Fibroblast of lung (primary cell): ENCODE results near the gene YES1. TPM values are rescaled to one million over a fixed set of nuclear protein-coding genes. Genes with fewer than 3 reads are reported as not detected.

ENCODE experiments used
- DNase-seq, 2 donors: peaks; one replicate each; pipeline versions ENCODE4 v3.0.0 to v3.0.0-alpha.2; 2010; ENCODE audit warnings: low read depth in 2 of 2
- H2AFZ ChIP-seq: 2 replicates; pipeline ENCODE4 v1.5.1; 2012; ENCODE audit warnings: low read length, control low read depth, inconsistent platforms
- H3K27ac ChIP-seq: 2 replicates; pipeline ENCODE4 v1.5.1; 2011; ENCODE audit warnings: low read length, control low read depth; ENCODE audit not compliant: insufficient read depth
- H3K27me3 ChIP-seq: 2 replicates; pipeline ENCODE4 v1.5.1; 2011; ENCODE audit warnings: mild to moderate bottlenecking, low read length; ENCODE audit not compliant: control insufficient read depth, insufficient read depth
- H3K36me3 ChIP-seq: 2 replicates; pipeline ENCODE4 v1.5.1; 2011; ENCODE audit warnings: low read length; ENCODE audit not compliant: control insufficient read depth, insufficient read depth
- H3K4me1 ChIP-seq: 2 replicates; pipeline ENCODE4 v1.5.1; 2011; ENCODE audit warnings: low read length; ENCODE audit not compliant: control insufficient read depth, insufficient read depth; ENCODE audit errors: extremely low read depth
- H3K4me2 ChIP-seq: 2 replicates; pipeline ENCODE4 v1.5.1; 2011; ENCODE audit warnings: low read length, control low read depth; ENCODE audit not compliant: insufficient read depth; ENCODE audit errors: extremely low read depth
- H3K4me3 ChIP-seq, 4 experiments: fragments of 200-600 bp in 1 of 4; sonication (generic) in 1 of 4; replicated peaks in 1 of 4; 2 replicates each; pipeline ENCODE4 v1.5.1; 2011 to 2016; ENCODE audit warnings: low read length in 4 of 4, low read depth in 3 of 4, mild to moderate bottlenecking in 3 of 4, control low read depth in 2 of 4, inconsistent platforms in 1 of 4, mixed read lengths in 1 of 4; ENCODE audit not compliant: insufficient read depth in 1 of 4; ENCODE audit errors: control extremely low read depth in 1 of 4
- H3K79me2 ChIP-seq: 2 replicates; pipeline ENCODE4 v1.5.1; 2012; ENCODE audit warnings: mild to moderate bottlenecking, low read length, inconsistent platforms; ENCODE audit not compliant: control insufficient read depth, insufficient read depth
- H3K9ac ChIP-seq: 2 replicates; pipeline ENCODE4 v1.5.1; 2011; ENCODE audit warnings: mild to moderate bottlenecking, low read length, control low read depth; ENCODE audit not compliant: insufficient read depth
- H3K9me3 ChIP-seq: 2 replicates; pipeline ENCODE4 v1.5.1; 2012; ENCODE audit warnings: low read depth, low read length; ENCODE audit not compliant: control insufficient read depth, insufficient read depth
- H4K20me1 ChIP-seq: 2 replicates; pipeline ENCODE4 v1.5.1; 2011; ENCODE audit warnings: low read length; ENCODE audit not compliant: control insufficient read depth, insufficient read depth; ENCODE audit errors: extremely low read depth
- EZH2 ChIP-seq: IDR thresholded peaks from 2 replicates; pipeline ENCODE4 v1.5.1; 2012; ENCODE audit warnings: low read length, control low read depth, mild to moderate bottlenecking; ENCODE audit errors: missing control alignments
- polyA plus RNA-seq, 2 donors: library from polyadenylated mRNA; depleted of rRNA in 1 of 2; stranded (reverse) in 1 of 2; unstranded in 1 of 2; fragments of >200 nt; gene quantifications; 2 replicates each; pipeline ENCODE4 v1.2.1, GENCODE V29; 2011 to 2012; ENCODE audit warnings: missing spikeins in 1 of 2
- total RNA-seq: library from RNA; depleted of rRNA; stranded (reverse); fragments of >200 nt; gene quantifications from 2 replicates; pipeline ENCODE4 v1.2.1, GENCODE V29; 2014
- TF ChIP-seq, protein P1 (sequence below), 2 donors: IDR thresholded peaks in 1 of 2; conservative IDR thresholded peaks in 1 of 2; 1 replicate in 1 of 2; 2 replicates in 1 of 2; pipeline ENCODE4 v1.5.1; 2011 to 2012; ENCODE audit warnings: low read length in 2 of 2, control low read depth in 1 of 2, inconsistent platforms in 1 of 2, low read depth in 1 of 2, mild to moderate bottlenecking in 1 of 2

The YES1 gene
- total and polyA plus RNA-seq, 2 donors (not counting 1 experiment from before 2014, with no cell fraction given), result 26.6 to 49.5 TPM

DNA sequence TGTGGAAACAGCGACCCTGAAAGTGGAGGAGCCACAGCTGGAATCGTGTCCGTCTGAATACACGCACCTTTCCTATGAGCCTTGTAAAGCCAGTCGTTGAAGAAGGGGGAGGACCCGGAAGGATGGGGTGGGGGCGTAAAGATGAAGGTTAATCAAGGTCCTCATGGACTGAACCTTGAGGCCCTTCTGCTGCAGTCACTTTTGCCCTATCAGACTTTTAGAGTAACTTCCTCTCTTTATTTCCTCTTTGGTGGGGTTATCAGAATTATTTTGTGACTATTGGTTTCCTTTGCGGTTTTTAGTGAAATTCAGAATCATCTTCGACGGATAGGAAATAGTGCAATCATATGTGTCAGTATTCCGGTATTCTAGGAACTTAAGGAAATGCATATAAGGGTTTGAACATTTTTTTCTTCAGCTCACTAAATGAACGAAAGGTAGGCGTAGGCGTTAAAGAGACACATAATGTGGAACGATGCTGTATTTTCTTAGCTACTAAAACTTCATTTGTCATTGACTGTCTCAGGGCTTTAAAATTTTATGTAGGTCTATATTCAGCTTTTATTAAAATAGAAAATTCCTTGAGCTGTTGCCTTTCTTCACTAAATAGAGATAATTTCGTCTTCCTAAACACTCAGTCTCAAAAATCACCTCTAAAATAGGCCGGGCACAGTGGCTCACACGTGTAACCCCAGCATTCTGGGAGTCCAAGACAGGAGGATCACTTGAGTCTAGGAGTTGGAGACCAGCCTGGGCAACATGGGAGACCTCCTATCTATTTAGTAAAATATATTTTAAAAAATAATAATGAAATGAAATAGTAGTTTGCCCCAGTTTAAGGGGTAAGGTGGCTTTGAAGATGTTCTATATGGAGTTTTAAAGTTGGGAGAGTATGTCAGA is 1.4 kb upstream of the YES1 start:
- peak overlapping the region; percentile 84 for H3K4me2 ChIP-seq
- no peak for DNase-seq
- H3K36me3 ChIP-seq, result no peaks in the 10 kb centered on the region
- no peaks in the 10 kb centered on the region for H3K27me3 ChIP-seq
- no peaks in the 10 kb centered on the region for H3K9me3 ChIP-seq
- no peaks in the 10 kb centered on the region for H4K20me1 ChIP-seq
- H3K79me2 ChIP-seq, result peaks cover 23% of the 10 kb centered on the region
- TF ChIP-seq, protein P1, sequence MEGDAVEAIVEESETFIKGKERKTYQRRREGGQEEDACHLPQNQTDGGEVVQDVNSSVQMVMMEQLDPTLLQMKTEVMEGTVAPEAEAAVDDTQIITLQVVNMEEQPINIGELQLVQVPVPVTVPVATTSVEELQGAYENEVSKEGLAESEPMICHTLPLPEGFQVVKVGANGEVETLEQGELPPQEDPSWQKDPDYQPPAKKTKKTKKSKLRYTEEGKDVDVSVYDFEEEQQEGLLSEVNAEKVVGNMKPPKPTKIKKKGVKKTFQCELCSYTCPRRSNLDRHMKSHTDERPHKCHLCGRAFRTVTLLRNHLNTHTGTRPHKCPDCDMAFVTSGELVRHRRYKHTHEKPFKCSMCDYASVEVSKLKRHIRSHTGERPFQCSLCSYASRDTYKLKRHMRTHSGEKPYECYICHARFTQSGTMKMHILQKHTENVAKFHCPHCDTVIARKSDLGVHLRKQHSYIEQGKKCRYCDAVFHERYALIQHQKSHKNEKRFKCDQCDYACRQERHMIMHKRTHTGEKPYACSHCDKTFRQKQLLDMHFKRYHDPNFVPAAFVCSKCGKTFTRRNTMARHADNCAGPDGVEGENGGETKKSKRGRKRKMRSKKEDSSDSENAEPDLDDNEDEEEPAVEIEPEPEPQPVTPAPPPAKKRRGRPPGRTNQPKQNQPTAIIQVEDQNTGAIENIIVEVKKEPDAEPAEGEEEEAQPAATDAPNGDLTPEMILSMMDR (conservative IDR thresholded peaks at IDR 0.05 in 1 of 2, IDR thresholded peaks at IDR 0.05 in 1 of 2; ENCODE audit: low read depth in 1 of 2, low read length in 2 of 2), result no peak
- TF ChIP-seq EZH2, result no peak
- H3K4me3 ChIP-seq, result peak overlapping the region in 3 of 4 experiments; percentile 69 to 99 (median 98)
- H2AFZ ChIP-seq, result peak overlapping the region; percentile 93
- peak overlapping the region; percentile 83 for H3K27ac ChIP-seq
- no peak overlapping the region for H3K9ac ChIP-seq
- peaks cover 3% of the 10 kb centered on the region for H3K4me1 ChIP-seq

DNA sequence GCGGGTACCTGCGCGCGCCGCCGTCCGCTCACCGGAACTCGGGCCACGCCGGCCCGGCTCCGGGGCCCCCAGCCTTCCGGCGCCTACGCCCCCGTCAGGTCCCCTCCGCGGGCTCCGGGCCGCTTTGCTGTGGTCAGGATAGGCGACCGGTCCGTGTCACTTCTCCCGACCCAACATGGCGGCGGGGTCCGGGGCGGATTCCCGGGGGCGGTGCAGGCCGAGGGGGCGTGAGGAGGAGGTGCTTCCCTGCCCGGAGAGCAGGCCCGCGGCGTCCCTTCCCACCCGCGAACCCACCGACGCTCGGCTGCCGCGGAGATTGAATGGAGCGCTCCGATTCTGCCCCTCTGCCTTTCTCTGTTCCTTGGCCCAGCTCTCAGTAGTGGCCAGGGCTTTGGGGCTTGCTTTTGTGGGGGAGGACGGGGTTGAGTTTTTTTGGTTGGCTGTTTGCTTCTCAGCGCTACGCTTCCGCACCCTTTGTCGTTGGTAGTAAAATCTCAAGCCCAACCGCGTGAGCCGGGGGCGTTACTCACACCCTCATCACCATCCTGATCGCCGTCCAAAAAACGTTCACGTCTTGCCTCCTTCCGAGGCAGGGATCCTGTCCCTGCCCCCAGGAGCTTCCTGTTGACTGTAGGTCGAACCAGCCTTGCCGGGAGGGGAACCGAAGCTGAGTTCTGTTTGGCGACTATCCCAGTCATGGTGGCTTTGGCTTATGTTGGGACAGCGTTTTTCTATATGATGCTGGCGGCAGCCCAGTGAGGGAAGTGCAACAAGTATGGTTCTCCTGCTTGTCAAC is 532 bp upstream of the YES1 start:
- Histone ChIP-seq H4K20me1 (no peaks in the 10 kb centered on the region), H2AFZ (peak overlapping the region; percentile 93), H3K9ac (peak overlapping the region; percentile 88), H3K79me2 (peaks cover 29% of the 10 kb centered on the region), H3K9me3 (no peaks in the 10 kb centered on the region), H3K27me3 (no peaks in the 10 kb centered on the region), H3K4me2 (peak overlapping the region; percentile 84), H3K36me3 (no peaks in the 10 kb centered on the region), H3K4me1 (peaks cover 3% of the 10 kb centered on the region), H3K27ac (peak overlapping the region; percentile 83), H3K4me3 (peak overlapping the region; percentile 69 to 99 (median 84))
- no peak for TF ChIP-seq EZH2
- TF ChIP-seq, protein P1 (conservative IDR thresholded peaks at IDR 0.05 in 1 of 2, IDR thresholded peaks at IDR 0.05 in 1 of 2; ENCODE audit: low read depth in 1 of 2, low read length in 2 of 2), result no peak
- DNase-seq, result peak; percentile 83 to 88
